ENCODE results near the gene HYAL2. TPM values are rescaled to one million over a fixed set of nuclear protein-coding genes. Genes with fewer than 3 reads are reported as not detected.

Gene HYAL2
- total and polyA plus RNA-seq, 2 of the 8 experiments (the other 6 are each of a cell fraction or from before 2014, with no cell fraction given) = 51.9 to 176 TPM

DNA sequence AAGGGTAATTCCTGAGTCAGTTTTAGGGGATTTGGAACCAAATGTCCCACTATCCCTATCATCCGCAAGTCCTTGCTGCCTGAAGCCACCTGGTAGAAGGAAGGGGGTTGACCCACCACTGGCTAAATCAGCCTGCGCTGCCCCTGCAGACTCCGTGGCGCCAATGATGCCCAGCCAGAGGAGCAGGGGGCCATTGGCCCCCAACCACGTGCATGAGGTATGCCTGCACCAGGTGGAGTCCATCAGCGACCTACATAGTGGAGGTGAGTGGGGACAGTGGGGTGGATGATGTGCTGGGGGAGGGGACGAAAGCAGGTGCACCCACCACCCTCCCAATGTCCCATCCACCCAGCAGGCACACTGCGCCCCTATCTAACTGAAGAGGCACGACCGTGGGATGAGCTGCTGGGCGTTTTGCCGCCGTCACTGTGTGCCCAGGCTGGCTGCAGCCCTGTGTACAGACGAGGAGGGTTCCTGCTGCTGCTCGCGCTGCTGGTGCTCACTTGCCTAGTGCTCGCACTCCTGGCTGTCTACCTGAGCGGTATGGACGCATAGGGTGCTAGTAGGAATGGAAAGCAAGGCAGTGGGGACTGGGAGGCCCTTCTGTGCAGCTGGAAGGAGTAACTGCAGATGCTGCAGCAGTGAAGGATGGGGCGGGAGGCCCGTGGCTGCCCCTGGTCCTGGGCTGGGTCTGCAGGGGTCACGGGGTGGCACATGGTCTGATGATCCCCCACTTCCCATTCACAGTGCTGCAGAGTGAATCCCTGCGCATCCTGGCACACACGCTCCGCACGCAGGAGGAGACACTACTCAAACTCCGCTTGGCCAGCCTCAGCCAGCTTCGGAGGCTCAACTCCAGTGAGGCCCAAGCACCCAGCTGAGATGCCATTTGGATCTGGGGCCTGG, 36.0 kb downstream of the HYAL2 start:
- WGBS, 2 experiments (ENCODE audit: extremely low coverage in 1 of 2, insufficient coverage in 1 of 2, insufficient read length in 1 of 2, insufficient replicate concordance in 2 of 2, low coverage in 1 of 2, low lambda C conversion rate in 2 of 2, missing lambda C conversion rate in 1 of 2) = 95% methylated on average over 28 of the region's 28 CpGs; no CpG with 5 or more reads in 1 of the 2 experiments
- no peak for DNase-seq (ENCODE audit: low read depth in 1 of 2, low spot score in 2 of 2)
- FAIRE-seq = no peak

More for the DNA sequence above, 36.0 kb downstream of the HYAL2 start:
- Histone ChIP-seq H3K23me2 (ENCODE audit: low read depth, low read length) (peaks cover 5% of the 10 kb centered on the region), H2AK5ac (ENCODE audit: low read depth, low read length) (no peak overlapping the region), H3K79me1 (ENCODE audit: low read depth, low read length) (peaks cover 6% of the 10 kb centered on the region; the same call in 1 of the 2 replicates), H3K56ac (replicated peaks; ENCODE audit: insufficient read length, low read depth, low read length) (no peak overlapping the region), H2BK12ac (ENCODE audit: low read depth, low read length) (no peak overlapping the region), H4K5ac (ENCODE audit: insufficient read length, low read depth, low read length) (no peak overlapping the region), H3K9ac (replicated peaks in 1 of 4; ENCODE audit: extremely low read depth in 1 of 4, low read depth in 3 of 4, low read length in 3 of 4) (no peak overlapping the region), H3K18ac (ENCODE audit: extremely low read depth, low read length) (no peak overlapping the region), H3K36me3 (ENCODE audit: control insufficient read depth in 2 of 4, insufficient read depth in 4 of 4, low read length in 3 of 4) (peaks cover 16 to 29% (median 22%) of the 10 kb centered on the region in 4 experiments), H3K79me2 (ENCODE audit: control insufficient read depth in 1 of 2, insufficient read depth in 2 of 2, low read length in 2 of 2) (peaks cover 0 to 12% of the 10 kb centered on the region in 2 experiments; a peak in 3 of 4 replicates), H3K27ac (ENCODE audit: low read depth, low read length) (no peak overlapping the region), H4K20me1 (replicated peaks in 1 of 2; ENCODE audit: control insufficient read depth in 1 of 2, insufficient read depth in 2 of 2, low read length in 2 of 2) (peaks cover 0 to 13% of the 10 kb centered on the region in 2 experiments), H3K14ac (ENCODE audit: insufficient read length) (no peak overlapping the region), H2BK15ac (ENCODE audit: low read length) (no peak overlapping the region), H3K4ac (replicated peaks; ENCODE audit: insufficient read length, low read depth, low read length) (no peak overlapping the region), H2BK5ac (ENCODE audit: low read depth, low read length) (no peak overlapping the region), H3K23ac (ENCODE audit: insufficient read length) (no peak overlapping the region), H4K8ac (ENCODE audit: extremely low read depth, insufficient read depth, low read length) (no peak overlapping the region), H4K91ac (replicated peaks; ENCODE audit: insufficient read length, low read length) (no peak overlapping the region), H3K4me3 (ENCODE audit: extremely low read depth in 1 of 4, insufficient read depth in 2 of 4, low read depth in 3 of 4, low read length in 4 of 4) (no peak overlapping the region), H3K27me3 (replicated peaks in 1 of 4; ENCODE audit: control insufficient read depth in 3 of 4, extremely low read depth in 1 of 4, insufficient read depth in 3 of 4, low read length in 3 of 4) (no peaks in the 10 kb centered on the region; a peak in 1 of 7 replicates), H2BK20ac (ENCODE audit: low read length) (no peak overlapping the region), H2AFZ (ENCODE audit: low read length) (no peak overlapping the region), H3K9me3 (ENCODE audit: insufficient read depth in 2 of 2, low read depth in 1 of 2, low read length in 1 of 2) (no peaks in the 10 kb centered on the region), H3K4me1 (replicated peaks in 1 of 4; ENCODE audit: control insufficient read depth in 3 of 4, insufficient read depth in 4 of 4, low read length in 3 of 4) (peaks cover 0 to under 1% (median under 1%) of the 10 kb centered on the region in 4 experiments; a peak in 3 of 7 replicates), H3K4me2 (ENCODE audit: insufficient read depth in 1 of 2, low read depth in 2 of 2, low read length in 2 of 2) (no peak overlapping the region), H2BK120ac (replicated peaks; ENCODE audit: low read depth, low read length) (no peak overlapping the region)
- POLR2A ChIA-PET (ENCODE audit: partially characterized antibody) = interaction anchor here (1.7 to 6.8 kb wide), 2 partner anchors 8 to 16 kb away, joined by 3 to 122 read pairs; partner anchors contain the start of gene LSMEM2
- TF ChIP-seq CREB1 (IDR thresholded peaks at IDR 0.05) = no peak
- no peak for TF ChIP-seq KDM1A (IDR thresholded peaks at IDR 0.05; ENCODE audit: borderline replicate concordance, low read length)
- TF ChIP-seq CEBPB (IDR thresholded peaks at IDR 0.05; ENCODE audit: low read depth, low read length) = no peak
- TF ChIP-seq TAF7 (optimal IDR thresholded peaks at IDR 0.05; ENCODE audit: borderline replicate concordance, low read depth, low read length) = no peak
- TF ChIP-seq CTBP2 (IDR thresholded peaks at IDR 0.05; ENCODE audit: borderline replicate concordance, insufficient read depth, insufficient read length, low read length) = no peak
- no peak for TF ChIP-seq YY1 (IDR thresholded peaks at IDR 0.05; ENCODE audit: low read depth, low read length)
- TF ChIP-seq TCF12 (IDR thresholded peaks at IDR 0.05; ENCODE audit: low read depth, low read length) = no peak
- no peak for TF ChIP-seq ZNF274 (IDR thresholded peaks at IDR 0.05; ENCODE audit: borderline replicate concordance, extremely low read depth, low read length)
- TF ChIP-seq SP4 (IDR thresholded peaks at IDR 0.05; ENCODE audit: low read length) = no peak
- no peak for TF ChIP-seq FOSL1 (IDR thresholded peaks at IDR 0.05; ENCODE audit: insufficient read depth, low read depth, low read length)
- no peak for TF ChIP-seq HDAC2 (IDR thresholded peaks at IDR 0.05; ENCODE audit: borderline replicate concordance in 1 of 2, low read depth in 2 of 2, low read length in 2 of 2)
- CTCF ChIA-PET (ENCODE audit: partially characterized antibody) = interaction anchor here (0.5 to 2.0 kb wide), 5 partner anchors 7 to 328 kb away, joined by 3 to 7 read pairs (median 5); no protein-coding TSS in a partner anchor
